ENCODE measurements around the gene SLAMF8. TPM values are rescaled to one million over a fixed set of nuclear protein-coding genes. Genes with fewer than 3 reads are reported as not detected.

SLAMF8 gene
- total RNA-seq, 4 donors from 2014 or later: 0.49 to 9.0 (median 3.1) TPM

GRCh38 chr1:159829273-159829634 lies 2.6 kb downstream of the SLAMF8 start:
- no peaks in the 10 kb centered on the region for H3K36me3 ChIP-seq
- H3K4me3 ChIP-seq: no peak overlapping the region
- H3K4me1 ChIP-seq: peaks cover 0 to 33% (median 0%) of the 10 kb centered on the region in 3 donors
- whole genome bisulfite sequencing, 2 donors: 57 to 61% methylated on average over 3 of the region's 3 CpGs
- DNase-seq: no peak
- H3K27ac ChIP-seq: no peak overlapping the region
- no peaks in the 10 kb centered on the region for H3K9me3 ChIP-seq
- intact Hi-C loops (cut with DNase I): no loop called here
- H3K27me3 ChIP-seq: no peaks in the 10 kb centered on the region
- TF ChIP-seq, protein P1, sequence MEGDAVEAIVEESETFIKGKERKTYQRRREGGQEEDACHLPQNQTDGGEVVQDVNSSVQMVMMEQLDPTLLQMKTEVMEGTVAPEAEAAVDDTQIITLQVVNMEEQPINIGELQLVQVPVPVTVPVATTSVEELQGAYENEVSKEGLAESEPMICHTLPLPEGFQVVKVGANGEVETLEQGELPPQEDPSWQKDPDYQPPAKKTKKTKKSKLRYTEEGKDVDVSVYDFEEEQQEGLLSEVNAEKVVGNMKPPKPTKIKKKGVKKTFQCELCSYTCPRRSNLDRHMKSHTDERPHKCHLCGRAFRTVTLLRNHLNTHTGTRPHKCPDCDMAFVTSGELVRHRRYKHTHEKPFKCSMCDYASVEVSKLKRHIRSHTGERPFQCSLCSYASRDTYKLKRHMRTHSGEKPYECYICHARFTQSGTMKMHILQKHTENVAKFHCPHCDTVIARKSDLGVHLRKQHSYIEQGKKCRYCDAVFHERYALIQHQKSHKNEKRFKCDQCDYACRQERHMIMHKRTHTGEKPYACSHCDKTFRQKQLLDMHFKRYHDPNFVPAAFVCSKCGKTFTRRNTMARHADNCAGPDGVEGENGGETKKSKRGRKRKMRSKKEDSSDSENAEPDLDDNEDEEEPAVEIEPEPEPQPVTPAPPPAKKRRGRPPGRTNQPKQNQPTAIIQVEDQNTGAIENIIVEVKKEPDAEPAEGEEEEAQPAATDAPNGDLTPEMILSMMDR (IDR thresholded peaks at IDR 0.05): peak in 5 of 6 experiments; percentile 14 to 38 (median 24)
- no peak for TF ChIP-seq POLR2A (IDR thresholded peaks at IDR 0.05)

GRCh38 chr1:159829822-159830465 lies 3.3 kb downstream of the SLAMF8 start:
- no peaks in the 10 kb centered on the region for H3K9me3 ChIP-seq
- TF ChIP-seq, protein P1 (IDR thresholded peaks at IDR 0.05): no peak
- TF ChIP-seq POLR2A (IDR thresholded peaks at IDR 0.05): no peak
- 76 to 81% methylated on average over 6 to 8 of the region's 18 CpGs for WGBS, 2 donors
- intact Hi-C loops (cut with DNase I): no loop called here
- no peak for DNase-seq
- no peaks in the 10 kb centered on the region for H3K27me3 ChIP-seq
- H3K4me1 ChIP-seq: peaks cover 0 to 33% (median 0%) of the 10 kb centered on the region in 3 donors
- H3K27ac ChIP-seq: no peak overlapping the region
- no peaks in the 10 kb centered on the region for H3K36me3 ChIP-seq
- H3K4me3 ChIP-seq: no peak overlapping the region

GRCh38 chr1:159830722-159831121 lies 4.0 kb downstream of the SLAMF8 start:
- DNase-seq: no peak
- Histone ChIP-seq H3K9me3 (no peaks in the 10 kb centered on the region), H3K4me1 (peaks cover 0 to 33% (median 0%) of the 10 kb centered on the region in 3 donors), H3K4me3 (no peak overlapping the region), H3K36me3 (peaks cover 0 to 5% (median 0%) of the 10 kb centered on the region in 3 donors), H3K27me3 (no peaks in the 10 kb centered on the region), H3K27ac (no peak overlapping the region)
- intact Hi-C loops (cut with DNase I): no loop called here
- 82 to 87% methylated on average over 8 of the region's 8 CpGs for WGBS, 2 donors
- TF ChIP-seq, protein P1 (IDR thresholded peaks at IDR 0.05): no peak
- no peak for TF ChIP-seq POLR2A (IDR thresholded peaks at IDR 0.05)

DNA sequence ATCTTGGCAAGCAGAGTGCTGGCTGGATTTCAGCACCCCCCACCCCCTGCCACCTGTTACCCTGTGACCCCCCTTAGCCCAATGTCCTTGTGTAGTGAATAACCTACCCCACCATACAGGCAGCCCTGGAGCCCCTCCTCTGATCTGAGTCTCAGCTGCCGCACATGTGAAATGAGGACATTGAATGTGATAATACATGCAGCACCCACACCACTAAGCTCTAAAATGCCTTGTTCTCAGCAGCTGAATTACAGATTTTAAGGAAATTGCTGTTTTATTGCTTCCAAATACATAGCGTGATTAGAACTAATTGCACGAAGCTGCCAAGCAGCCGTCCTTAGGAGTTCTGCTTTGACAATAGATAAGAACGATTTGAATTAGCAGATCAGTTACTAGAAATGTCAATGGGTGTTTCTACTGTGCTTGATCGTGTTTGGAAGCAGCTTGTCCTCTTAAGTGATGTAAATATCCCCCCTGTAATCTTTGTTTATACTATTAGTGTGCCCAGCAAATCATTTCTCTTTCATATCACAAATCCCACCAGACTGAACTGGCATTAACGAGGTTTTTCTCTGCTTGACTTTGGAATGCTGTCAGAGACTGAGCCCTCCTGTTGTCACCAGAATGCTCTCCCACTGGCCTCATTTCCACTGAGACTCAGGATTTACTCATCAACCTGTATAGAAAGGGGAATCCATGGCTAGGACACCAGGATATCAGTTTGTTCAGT lies 4.9 kb downstream of the SLAMF8 start:
- intact Hi-C loops (cut with DNase I): no loop called here
- no peaks in the 10 kb centered on the region for H3K27me3 ChIP-seq
- no peak overlapping the region for H3K4me3 ChIP-seq
- TF ChIP-seq POLR2A (IDR thresholded peaks at IDR 0.05): no peak
- TF ChIP-seq, protein P1 (IDR thresholded peaks at IDR 0.05): no peak
- 54 to 69% methylated on average over 6 of the region's 7 CpGs for WGBS, 2 donors
- H3K9me3 ChIP-seq: no peaks in the 10 kb centered on the region
- no peak overlapping the region for H3K27ac ChIP-seq
- H3K4me1 ChIP-seq: peaks cover 0 to 29% (median 0%) of the 10 kb centered on the region in 3 donors
- DNase-seq: no peak
- H3K36me3 ChIP-seq: peaks cover 0 to 11% (median 0%) of the 10 kb centered on the region in 3 donors

- intact Hi-C loops (cut with DNase I): no loop called here
- Histone ChIP-seq H3K36me3 (peaks cover 0 to 16% (median 0%) of the 10 kb centered on the region in 3 donors), H3K27ac (no peak overlapping the region), H3K4me3 (no peak overlapping the region), H3K27me3 (no peaks in the 10 kb centered on the region), H3K9me3 (no peaks in the 10 kb centered on the region), H3K4me1 (peaks cover 0 to 21% (median 0%) of the 10 kb centered on the region in 3 donors)
- TF ChIP-seq, protein P1 (IDR thresholded peaks at IDR 0.05): no peak
- no peak for TF ChIP-seq POLR2A (IDR thresholded peaks at IDR 0.05)
- 93 to 97% methylated on average over 2 of the region's 2 CpGs for WGBS, 2 donors
- no peak for DNase-seq
Observed at GRCh38 chr1:159832309-159832708, 5.6 kb downstream of the SLAMF8 start.

All from esophagus squamous epithelium (tissue), 5 donors.